Endothelial cell of umbilical vein (primary cell): Measurements from ENCODE around the gene GJA9.

Source experiments
- EZH2 ChIP-seq: IDR thresholded peaks from 2 replicates; pipeline ENCODE4 v1.6.1; 2012; ENCODE audit warnings: borderline replicate concordance, low read depth, mild to moderate bottlenecking, moderate library complexity, low read length, inconsistent platforms; ENCODE audit not compliant: severe bottlenecking
- FOS ChIP-seq: IDR thresholded peaks from 2 replicates; pipeline ENCODE4 v1.6.1; 2011; ENCODE audit warnings: mild to moderate bottlenecking, low read length, moderate library complexity, borderline replicate concordance; ENCODE audit not compliant: insufficient read depth
- GATA2 ChIP-seq: IDR thresholded peaks from 2 replicates; pipeline ENCODE4 v1.7.0; 2011; ENCODE audit warnings: low read depth, mild to moderate bottlenecking, moderate library complexity, mixed read lengths, low read length; ENCODE audit not compliant: insufficient read length, insufficient read depth
- JUN ChIP-seq: IDR thresholded peaks from 2 replicates; pipeline ENCODE4 v1.6.1; 2011; ENCODE audit warnings: borderline replicate concordance, low read depth; ENCODE audit not compliant: insufficient read length, insufficient read depth
- MYC ChIP-seq: IDR thresholded peaks from one replicate; pipeline ENCODE4 v1.6.1; 2011; ENCODE audit warnings: mild to moderate bottlenecking, low read depth, low read length
- POLR2A ChIP-seq: IDR thresholded peaks from 2 replicates; pipeline ENCODE4 v1.6.1; 2012; ENCODE audit warnings: low read depth, mild to moderate bottlenecking, control low read depth, low read length
- POLR2AphosphoS5 ChIP-seq: IDR thresholded peaks from 2 replicates; pipeline ENCODE4 v1.6.1; 2012; ENCODE audit warnings: low read depth, mild to moderate bottlenecking, control low read depth, low read length, moderate library complexity; ENCODE audit not compliant: insufficient read depth
- TF ChIP-seq, protein P1 (sequence below), 2 donors: IDR thresholded peaks; 1 replicate in 1 of 2; 2 replicates in 1 of 2; pipeline ENCODE4 v1.5.1; 2011; ENCODE audit warnings: low read length in 2 of 2, mild to moderate bottlenecking in 2 of 2, moderate library complexity in 2 of 2, control low read depth in 1 of 2, inconsistent platforms in 1 of 2, low read depth in 1 of 2; ENCODE audit not compliant: insufficient read depth in 1 of 2; ENCODE audit errors: extremely low read depth in 1 of 2
- TF ChIP-seq, protein P2 (sequence below): IDR thresholded peaks from 2 replicates; pipeline ENCODE4 v1.6.1; 2011; ENCODE audit not compliant: insufficient read depth, insufficient read length

DNA sequence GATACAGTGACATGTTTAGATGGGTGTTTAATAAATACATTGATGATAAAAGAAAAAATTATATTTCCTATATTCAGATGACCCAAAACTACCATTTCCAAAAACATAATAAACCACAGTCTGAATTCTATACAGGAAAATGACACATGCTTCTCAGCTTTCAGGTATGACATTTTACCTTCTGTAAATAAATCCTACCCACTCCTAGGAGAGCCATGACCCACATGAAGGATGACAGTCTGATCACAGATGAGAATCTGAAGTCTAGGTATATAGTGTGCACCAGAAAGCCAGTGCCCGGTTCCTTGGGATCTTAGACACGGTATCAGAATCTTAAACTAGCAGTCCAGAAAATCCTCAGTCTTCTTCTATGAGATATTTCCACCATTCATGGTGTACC, 3.7 kb upstream of the GJA9 start:
- TF ChIP-seq, protein P1, sequence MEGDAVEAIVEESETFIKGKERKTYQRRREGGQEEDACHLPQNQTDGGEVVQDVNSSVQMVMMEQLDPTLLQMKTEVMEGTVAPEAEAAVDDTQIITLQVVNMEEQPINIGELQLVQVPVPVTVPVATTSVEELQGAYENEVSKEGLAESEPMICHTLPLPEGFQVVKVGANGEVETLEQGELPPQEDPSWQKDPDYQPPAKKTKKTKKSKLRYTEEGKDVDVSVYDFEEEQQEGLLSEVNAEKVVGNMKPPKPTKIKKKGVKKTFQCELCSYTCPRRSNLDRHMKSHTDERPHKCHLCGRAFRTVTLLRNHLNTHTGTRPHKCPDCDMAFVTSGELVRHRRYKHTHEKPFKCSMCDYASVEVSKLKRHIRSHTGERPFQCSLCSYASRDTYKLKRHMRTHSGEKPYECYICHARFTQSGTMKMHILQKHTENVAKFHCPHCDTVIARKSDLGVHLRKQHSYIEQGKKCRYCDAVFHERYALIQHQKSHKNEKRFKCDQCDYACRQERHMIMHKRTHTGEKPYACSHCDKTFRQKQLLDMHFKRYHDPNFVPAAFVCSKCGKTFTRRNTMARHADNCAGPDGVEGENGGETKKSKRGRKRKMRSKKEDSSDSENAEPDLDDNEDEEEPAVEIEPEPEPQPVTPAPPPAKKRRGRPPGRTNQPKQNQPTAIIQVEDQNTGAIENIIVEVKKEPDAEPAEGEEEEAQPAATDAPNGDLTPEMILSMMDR (IDR thresholded peaks at IDR 0.05; ENCODE audit: extremely low read depth in 1 of 2, insufficient read depth in 1 of 2, low read depth in 1 of 2, low read length in 2 of 2): no peak
- TF ChIP-seq POLR2AphosphoS5 (no peak), MYC (no peak), JUN (no peak), POLR2A (no peak), EZH2 (no peak), FOS (no peak), GATA2 (no peak)
- TF ChIP-seq, protein P2, sequence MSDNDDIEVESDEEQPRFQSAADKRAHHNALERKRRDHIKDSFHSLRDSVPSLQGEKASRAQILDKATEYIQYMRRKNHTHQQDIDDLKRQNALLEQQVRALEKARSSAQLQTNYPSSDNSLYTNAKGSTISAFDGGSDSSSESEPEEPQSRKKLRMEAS: no peak
